ENCODE results near the gene SNRPF. TPM values are rescaled to one million over a fixed set of nuclear protein-coding genes. Genes with fewer than 3 reads are reported as not detected.
A peak's percentile ranks its signal among the peaks of the same experiment; 100 is the strongest.

SNRPF gene
- total and polyA plus RNA-seq, 2 of the 8 experiments (the other 6 are each of a cell fraction or from before 2014, with no cell fraction given), result 58.5 to 79.7 TPM

GRCh38 chr12:95837240-95838038 is 21.3 kb upstream of the SNRPF start:
- Histone ChIP-seq H3K23ac (ENCODE audit: insufficient read length) (no peak overlapping the region), H3K4me1 (replicated peaks in 1 of 4; ENCODE audit: control insufficient read depth in 3 of 4, insufficient read depth in 4 of 4, low read length in 3 of 4) (peaks cover 0 to 3% (median 0%) of the 10 kb centered on the region in 4 experiments; a peak in 1 of 7 replicates), H3K56ac (replicated peaks; ENCODE audit: insufficient read length, low read depth, low read length) (no peak overlapping the region), H4K8ac (ENCODE audit: extremely low read depth, insufficient read depth, low read length) (no peak overlapping the region), H2AK5ac (ENCODE audit: low read depth, low read length) (no peak overlapping the region), H4K5ac (ENCODE audit: insufficient read length, low read depth, low read length) (no peak overlapping the region), H2BK12ac (ENCODE audit: low read depth, low read length) (no peak overlapping the region), H2AFZ (ENCODE audit: low read length) (peak overlapping the region; percentile 88), H4K20me1 (replicated peaks in 1 of 2; ENCODE audit: control insufficient read depth in 1 of 2, insufficient read depth in 2 of 2, low read length in 2 of 2) (no peaks in the 10 kb centered on the region), H2BK5ac (ENCODE audit: low read depth, low read length) (no peak overlapping the region), H2BK15ac (ENCODE audit: low read length) (no peak overlapping the region), H3K27me3 (replicated peaks in 1 of 4; ENCODE audit: control insufficient read depth in 3 of 4, extremely low read depth in 1 of 4, insufficient read depth in 3 of 4, low read length in 3 of 4) (no peaks in the 10 kb centered on the region), H2BK120ac (replicated peaks; ENCODE audit: low read depth, low read length) (no peak overlapping the region), H3K23me2 (ENCODE audit: low read depth, low read length) (no peaks in the 10 kb centered on the region; the same call in 1 of the 2 replicates), H4K91ac (replicated peaks; ENCODE audit: insufficient read length, low read length) (no peak overlapping the region), H3K4me3 (ENCODE audit: extremely low read depth in 1 of 4, insufficient read depth in 2 of 4, low read depth in 3 of 4, low read length in 4 of 4) (peak overlapping the region in 1 of 4 experiments; percentile 19; a peak in 1 of 8 replicates), H2BK20ac (ENCODE audit: low read length) (no peak overlapping the region), H3K14ac (ENCODE audit: insufficient read length) (no peak overlapping the region), H3K4ac (replicated peaks; ENCODE audit: insufficient read length, low read depth, low read length) (no peak overlapping the region), H3K36me3 (ENCODE audit: control insufficient read depth in 2 of 4, insufficient read depth in 4 of 4, low read length in 3 of 4) (no peaks in the 10 kb centered on the region), H3K4me2 (ENCODE audit: insufficient read depth in 1 of 2, low read depth in 2 of 2, low read length in 2 of 2) (peak overlapping the region; percentile 21 to 68; a peak in 3 of 4 replicates), H3K9ac (replicated peaks in 1 of 4; ENCODE audit: extremely low read depth in 1 of 4, low read depth in 3 of 4, low read length in 3 of 4) (no peak overlapping the region), H3K27ac (ENCODE audit: low read depth, low read length) (no peak overlapping the region), H3K79me1 (ENCODE audit: low read depth, low read length) (no peaks in the 10 kb centered on the region), H3K79me2 (ENCODE audit: control insufficient read depth in 1 of 2, insufficient read depth in 2 of 2, low read length in 2 of 2) (no peaks in the 10 kb centered on the region), H3K18ac (ENCODE audit: extremely low read depth, low read length) (no peak overlapping the region; the same call in none of the 2 replicates), H3K9me3 (ENCODE audit: insufficient read depth in 2 of 2, low read depth in 1 of 2, low read length in 1 of 2) (no peaks in the 10 kb centered on the region)
- ChIA-PET CTCF (ENCODE audit: partially characterized antibody) (interaction anchor here (0.6 kb wide), 1 partner anchor 60 kb away, joined by 3 read pairs; no protein-coding TSS in a partner anchor), POLR2A (ENCODE audit: partially characterized antibody) (interaction anchor here (0.8 to 1.2 kb wide), 2 partner anchors 23 to 32 kb away, joined by 3 read pairs; no protein-coding TSS in a partner anchor)
- FAIRE-seq (no peak), DNase-seq (ENCODE audit: low read depth in 1 of 2, low spot score in 2 of 2) (no peak)
- WGBS, 2 experiments (ENCODE audit: extremely low coverage in 1 of 2, insufficient coverage in 1 of 2, insufficient read length in 1 of 2, insufficient replicate concordance in 2 of 2, low coverage in 1 of 2, low lambda C conversion rate in 2 of 2, missing lambda C conversion rate in 1 of 2), result 53 to 65% methylated on average over 2 to 10 of the region's 10 CpGs
- TF ChIP-seq TEAD4 (IDR thresholded peaks at IDR 0.05; ENCODE audit: low read depth, low read length) (no peak), CBX8 (IDR thresholded peaks at IDR 0.05; ENCODE audit: borderline replicate concordance, low read depth, low read length) (no peak), SIRT6 (IDR thresholded peaks at IDR 0.05; ENCODE audit: low read length) (no peak), PHF8 (conservative IDR thresholded peaks at IDR 0.05; ENCODE audit: low read depth, low read length) (no peak), RBBP5 (IDR thresholded peaks at IDR 0.05; ENCODE audit: borderline replicate concordance, low read depth, low read length) (no peak), ATF3 (IDR thresholded peaks at IDR 0.05; ENCODE audit: insufficient read depth, low read depth, low read length) (no peak), RFX5 (IDR thresholded peaks at IDR 0.05; ENCODE audit: borderline replicate concordance, low read depth, low read length) (no peak), POU5F1 (IDR thresholded peaks at IDR 0.05; ENCODE audit: low read depth, low read length) (no peak), JUND (IDR thresholded peaks at IDR 0.05; ENCODE audit: low read length) (no peak)
